Heart left ventricle (tissue), 16 donors: ENCODE data around the gene ECM1. TPM values are rescaled to one million over a fixed set of nuclear protein-coding genes. Genes with fewer than 3 reads are reported as not detected.

ENCODE experiments used
- ATAC-seq, 4 donors: fragments of 200-7000 bp; cut with Tn5 transposase; one replicate each; pipeline ENCODE4 v1.9.1; 2020 to 2022; ENCODE audit warnings: moderate library complexity in 4 of 4, mild to moderate bottlenecking in 3 of 4, moderate number of reproducible peaks in 1 of 4
- DNase-seq, 5 donors: peaks; one replicate each; pipeline ENCODE4 v3.0.0-alpha.2; 2020
- H3K27ac ChIP-seq, 12 donors: fragments of 200-600 bp; sonication (generic) in 4 of 12; one replicate each; pipeline versions ENCODE4 v1.5.0 to v1.8.0; 2016 to 2022; ENCODE audit warnings: mild to moderate bottlenecking in 2 of 12
- H3K27me3 ChIP-seq, 9 donors: fragments of 200-600 bp; sonication (generic) in 2 of 9; one replicate each; pipeline versions ENCODE4 v1.5.1 to v1.8.0; 2016 to 2022; ENCODE audit warnings: mild to moderate bottlenecking in 3 of 9
- H3K36me3 ChIP-seq, 9 donors: fragments of 200-600 bp; sonication (generic) in 2 of 9; one replicate each; pipeline versions ENCODE4 v1.5.0 to v1.8.0; 2018 to 2022; ENCODE audit warnings: mild to moderate bottlenecking in 2 of 9
- H3K4me1 ChIP-seq, 12 donors: fragments of 200-600 bp; sonication (generic) in 4 of 12; one replicate each; pipeline versions ENCODE4 v1.5.0 to v1.8.0; 2016 to 2022; ENCODE audit warnings: mild to moderate bottlenecking in 3 of 12
- H3K4me3 ChIP-seq, 12 donors: fragments of 200-600 bp; sonication (generic) in 4 of 12; one replicate each; pipeline versions ENCODE4 v1.5.0 to v1.8.0; 2017 to 2022; ENCODE audit warnings: mild to moderate bottlenecking in 9 of 12, moderate library complexity in 4 of 12
- H3K9me3 ChIP-seq, 12 donors: fragments of 200-600 bp; sonication (generic) in 4 of 12; one replicate each; pipeline versions ENCODE4 v1.5.0 to v1.8.0; 2016 to 2022; ENCODE audit warnings: mild to moderate bottlenecking in 1 of 12
- CTCF ChIP-seq, 12 donors: fragments of 200-600 bp; sonication (generic) in 4 of 12; IDR thresholded peaks; one replicate each; pipeline versions ENCODE4 v1.5.0 to v1.8.0; 2018 to 2022; ENCODE audit warnings: antibody characterized with exemption in 12 of 12, mild to moderate bottlenecking in 5 of 12
- POLR2A ChIP-seq, 2 donors: fragments of 450-650 bp; IDR thresholded peaks; one replicate each; pipeline ENCODE4 v1.6.1; 2017; ENCODE audit warnings: antibody characterized with exemption in 2 of 2, mild to moderate bottlenecking in 2 of 2, moderate library complexity in 2 of 2
- WGBS, 4 donors: extraction: QIAGEN DNeasy Blood & Tissue Kit in 2 of 4; methylation state at CpG; one replicate each; pipeline versions ENCODE4 v1.1.5 to v1.1.7; 2013 to 2018; 5-methylcytosine and 5-hydroxymethylcytosine counted together
- intact Hi-C, 10 donors: fragments of 100-400 bp; cut with DNase I; formaldehyde crosslinking; loops; one replicate each; pipeline versions ENCODE4 v1.11.1 to v1.14.2; 2022
- polyA plus RNA-seq, 2 donors: library from polyadenylated mRNA; stranded (reverse); fragments of 200-250 nt; gene quantifications; one replicate each; pipeline ENCODE4 v1.2.3, GENCODE V29; 2013
- total RNA-seq, 9 donors: library from RNA; depleted of rRNA in 2 of 9; stranded (reverse); fragments of >200 nt in 2 of 9; fragmentation: NEBNext Ultra II Directional in 3 of 9; extraction: Animal tissue kit (Norgen Biotek cat#: 25700) in 3 of 9; gene quantifications; one replicate each; pipeline versions ENCODE4 v1.1.0 to v1.2.4, GENCODE V29; 2016 to 2023
- donor health status: ischemic (EF 13 %, LVEDD 7.1; RV severe dilation, severe dysfunction).
- donor health status: healthy with polysubstance abuse.
- donor health status: DM: no; HTN: yes; CAD: no.
- donor health status: DM: no; HTN: no; CAD: no.
- donor health status: ischemic (EF 25% LVEDD 6.9; RV normal size, moderate dysfunction).
- donor health status: ischemic (EF 25% LVEDD 5.7; RV mildly dilated, moderate dysfunction).
- donor health status: healthy.
- donor health status: DM: yes; HTN: yes; CAD: no.
- donor health status: ischemic (EF 35%, LVEDD 5.7; RV mildly dilated, moderate dysfunction).
- donor health status: nonischemic (EF 11% LVEDD 7.7; RV severe dilation, severe dysfunction).
- donor health status: DM: yes; HTN: yes; CAD: no.
- donor health status: PGD.
- donor health status: ischemic (EF 29% LVEDD 5.4; RV normal size, mild dysfunction).
- donor health status: nonischemic (EF 23%, LVEDD 6.1; RV moderate dilation, normal function).

Gene ECM1
- total and polyA plus RNA-seq, 11 donors: 10.9 to 35.3 (median 15.4) TPM

GRCh38 chr1:150558761-150559655, 51.1 kb downstream of the ECM1 start:
- intact Hi-C loops: loop anchor here in 3 of 10 donors (10.0 kb wide), 1 partner anchor 256 kb away; no protein-coding TSS in a partner anchor
- Histone ChIP-seq H3K9me3 (no peaks in the 10 kb centered on the region), H3K4me1 (peaks cover 15 to 59% (median 45%) of the 10 kb centered on the region in 12 donors), H3K27me3 (no peaks in the 10 kb centered on the region), H3K27ac (peak overlapping the region in 11 of 12 donors; percentile 19 to 100 (median 99)), H3K36me3 (peaks cover 0 to 29% (median 5%) of the 10 kb centered on the region in 9 donors), H3K4me3 (peak overlapping the region in 10 of 12 donors; percentile 3 to 66 (median 31))
- TF ChIP-seq CTCF (IDR thresholded peaks at IDR 0.05) (no peak), POLR2A (IDR thresholded peaks at IDR 0.05) (no peak)
- WGBS, 4 donors: 60 to 78% (median 64%) methylated on average over 13 to 28 of the region's 28 CpGs
- ATAC-seq: no peak
- peak; percentile 69 to 84 (median 74) for DNase-seq

- TF ChIP-seq POLR2A (IDR thresholded peaks at IDR 0.05) (no peak), CTCF (IDR thresholded peaks at IDR 0.05) (no peak)
- H3K4me1 ChIP-seq: peaks cover 19 to 64% (median 51%) of the 10 kb centered on the region in 12 donors
- H3K27ac ChIP-seq: peak overlapping the region in 9 of 12 donors; percentile 23 to 100 (median 100)
- intact Hi-C loops: loop anchor here (1.0 to 10.0 kb wide), 12 partner anchors 19 to 368 kb away; partner anchors contain the start of genes ENSA (in 3 of the 10), GOLPH3L (in 3 of the 10), MCL1 (in 2 of the 10) and RPRD2 (in 1 of the 10)
- no peak for ATAC-seq
- 72 to 76% (median 74%) methylated on average over 10 of the region's 10 CpGs for WGBS, 4 donors
- no peak for DNase-seq
- peaks cover 0 to 29% (median 5%) of the 10 kb centered on the region in 9 donors for H3K36me3 ChIP-seq
- H3K4me3 ChIP-seq: peak overlapping the region in 3 of 12 donors; percentile 53 to 69 (median 66)
- H3K27me3 ChIP-seq: no peaks in the 10 kb centered on the region
- H3K9me3 ChIP-seq: no peaks in the 10 kb centered on the region
These were observed 51.7 kb downstream of the ECM1 start for GRCh38 chr1:150559656-150560010.

DNA sequence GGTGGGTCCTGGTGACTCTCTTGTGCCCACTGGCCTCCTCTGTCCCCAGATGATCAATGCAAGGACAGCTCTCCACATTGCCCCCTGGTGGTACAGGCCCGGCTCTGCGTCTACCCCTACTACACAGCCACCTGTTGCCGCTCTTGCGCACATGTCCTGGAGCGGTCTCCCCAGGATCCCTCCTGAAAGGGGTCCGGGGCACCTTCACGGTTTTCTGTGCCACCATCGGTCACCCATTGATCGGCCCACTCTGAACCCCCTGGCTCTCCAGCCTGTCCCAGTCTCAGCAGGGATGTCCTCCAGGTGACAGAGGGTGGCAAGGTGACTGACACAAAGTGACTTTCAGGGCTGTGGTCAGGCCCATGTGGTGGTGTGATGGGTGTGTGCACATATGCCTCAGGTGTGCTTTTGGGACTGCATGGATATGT, 52.1 kb downstream of the ECM1 start:
- intact Hi-C loops: loop anchor here (1.0 to 10.0 kb wide), 11 partner anchors 19 to 367 kb away; partner anchors contain the start of genes ENSA (in 3 of the 10), GOLPH3L (in 3 of the 10), MCL1 (in 2 of the 10) and RPRD2 (in 1 of the 10)
- ATAC-seq (peak in 3 of 4 donors; percentile 6 to 22 (median 8)), DNase-seq (peak; percentile 76 to 83 (median 80))
- 24 to 29% (median 27%) methylated on average over 9 of the region's 9 CpGs for WGBS, 4 donors
- H3K27ac ChIP-seq: peak overlapping the region; percentile 94 to 100 (median 100)
- peak overlapping the region in 8 of 12 donors; percentile 53 to 69 (median 60) for H3K4me3 ChIP-seq
- no peaks in the 10 kb centered on the region for H3K9me3 ChIP-seq
- peak in 1 of 2 donors; percentile 20 for TF ChIP-seq POLR2A (IDR thresholded peaks at IDR 0.05)
- TF ChIP-seq CTCF (IDR thresholded peaks at IDR 0.05): peak; percentile 80 to 95 (median 91)
- peaks cover 23 to 68% (median 55%) of the 10 kb centered on the region in 12 donors for H3K4me1 ChIP-seq
- peaks cover 0 to 29% (median 5%) of the 10 kb centered on the region in 9 donors for H3K36me3 ChIP-seq
- H3K27me3 ChIP-seq: no peaks in the 10 kb centered on the region
